GM23338 (cell line): ENCODE measurements around the gene PPP2R3B. TPM values are rescaled to one million over a fixed set of nuclear protein-coding genes. Genes with fewer than 3 reads are reported as not detected.

Source experiments
- ATAC-seq: fragments of 200-7000 bp; cut with Tn5 transposase; 3 replicates; pipeline ENCODE4 v1.9.1; 2020
- DNase-seq: peaks from one replicate; pipeline ENCODE4 v3.0.0-alpha.2; 2015; ENCODE audit warnings: low spot score
- H2AFZ ChIP-seq: fragments of 200-600 bp; sonication (generic); 2 replicates; pipeline ENCODE4 v1.8.0; 2016; ENCODE audit warnings: antibody characterized with exemption, mild to moderate bottlenecking, moderate library complexity
- H3F3A ChIP-seq: fragments of 200-600 bp; sonication (generic); replicated peaks from 2 replicates; pipeline ENCODE4 v1.8.0; 2017; ENCODE audit warnings: antibody characterized with exemption, mixed run types, low read depth
- H3K27ac ChIP-seq: fragments of 200-600 bp; sonication (generic); 2 replicates; pipeline ENCODE4 v1.6.1; 2016; ENCODE audit warnings: low read depth
- H3K27me3 ChIP-seq: fragments of 200-600 bp; sonication (generic); 2 replicates; pipeline ENCODE4 v1.8.0; 2016; ENCODE audit warnings: mild to moderate bottlenecking, mixed run types, moderate library complexity; ENCODE audit not compliant: insufficient read depth
- H3K36me3 ChIP-seq: fragments of 200-600 bp; sonication (generic); 2 replicates; pipeline ENCODE4 v1.8.0; 2016; ENCODE audit warnings: mild to moderate bottlenecking; ENCODE audit not compliant: insufficient read depth
- H3K4me1 ChIP-seq: fragments of 200-600 bp; sonication (generic); 2 replicates; pipeline ENCODE4 v1.8.0; 2016; ENCODE audit warnings: mild to moderate bottlenecking, moderate library complexity; ENCODE audit not compliant: insufficient read depth
- H3K4me2 ChIP-seq: fragments of 200-600 bp; sonication (generic); 2 replicates; pipeline ENCODE4 v1.7.1; 2017; ENCODE audit warnings: mixed run types
- H3K4me3 ChIP-seq: fragments of 200-600 bp; sonication (generic); 2 replicates; pipeline ENCODE4 v1.6.1; 2016; ENCODE audit warnings: mixed run types
- H3K79me2 ChIP-seq: fragments of 200-600 bp; sonication (generic); replicated peaks from 2 replicates; pipeline ENCODE4 v1.8.0; 2017; ENCODE audit warnings: mild to moderate bottlenecking; ENCODE audit not compliant: insufficient read depth
- H3K9me2 ChIP-seq: fragments of 200-600 bp; sonication (generic); 2 replicates; pipeline ENCODE4 v1.8.0; 2017; ENCODE audit not compliant: insufficient read depth
- H4K20me1 ChIP-seq: fragments of 200-600 bp; sonication (generic); replicated peaks from 2 replicates; pipeline ENCODE4 v1.8.0; 2017; ENCODE audit warnings: mild to moderate bottlenecking; ENCODE audit not compliant: insufficient read depth
- H3K27ac Mint-ChIP-seq: 2 replicates; pipeline ENCODE4 v1.8.0; 2020; ENCODE audit warnings: inconsistent platforms, mild to moderate bottlenecking, moderate library complexity, mixed read lengths
- H3K27me3 Mint-ChIP-seq: 3 replicates; pipeline ENCODE4 v1.8.0; 2022; ENCODE audit warnings: low read depth, mild to moderate bottlenecking, moderate library complexity, mixed read lengths, inconsistent platforms; ENCODE audit not compliant: insufficient read depth, poor library complexity
- H3K36me3 Mint-ChIP-seq: 3 replicates; pipeline ENCODE4 v1.8.0; 2021; ENCODE audit warnings: low read depth, mild to moderate bottlenecking, inconsistent platforms, moderate library complexity, mixed read lengths
- H3K4me1 Mint-ChIP-seq: 3 replicates; pipeline ENCODE4 v1.8.0; 2020; ENCODE audit warnings: mild to moderate bottlenecking, inconsistent platforms, mixed read lengths
- H3K4me3 Mint-ChIP-seq: 3 replicates; pipeline ENCODE4 v1.8.0; 2021; ENCODE audit warnings: moderate library complexity, mild to moderate bottlenecking, inconsistent platforms, mixed read lengths
- H3K9me3 Mint-ChIP-seq: 3 replicates; pipeline ENCODE4 v1.8.0; 2020; ENCODE audit warnings: moderate library complexity, mild to moderate bottlenecking, inconsistent platforms, mixed read lengths
- CREB1 ChIP-seq: fragments of 250-450 bp; sonication (Bioruptor Pico); IDR thresholded peaks from 2 replicates; pipeline ENCODE4 v1.5.0; 2020; ENCODE audit warnings: low read depth, mild to moderate bottlenecking, moderate library complexity
- EZH2 ChIP-seq: fragments of 200-600 bp; sonication (generic); IDR thresholded peaks from one replicate; pipeline ENCODE4 v1.8.0; 2017; ENCODE audit warnings: antibody characterized with exemption, mild to moderate bottlenecking, low read depth; ENCODE audit not compliant: unreplicated experiment
- EZH2phosphoT487 ChIP-seq: fragments of 200-600 bp; sonication (generic); IDR thresholded peaks from one replicate; pipeline ENCODE4 v1.8.1; 2018; ENCODE audit warnings: antibody characterized with exemption; ENCODE audit not compliant: unreplicated experiment
- NANOG ChIP-seq: IDR thresholded peaks from 2 replicates; pipeline ENCODE4 v1.6.1; 2016; ENCODE audit warnings: antibody characterized with exemption, borderline replicate concordance
- REST ChIP-seq: IDR thresholded peaks from one replicate; pipeline ENCODE4 v1.6.1; 2018; ENCODE audit warnings: antibody characterized with exemption; ENCODE audit not compliant: unreplicated experiment
- STAT1 ChIP-seq: IDR thresholded peaks from one replicate; pipeline ENCODE4 v1.6.1; 2016; ENCODE audit warnings: antibody characterized with exemption; ENCODE audit not compliant: unreplicated experiment
- ZNF114 ChIP-seq: fragments of 250-450 bp; sonication (Bioruptor Pico); IDR thresholded peaks from 2 replicates; pipeline ENCODE4 v1.5.0; 2020; ENCODE audit warnings: mild to moderate bottlenecking, moderate library complexity
- ZNF331 ChIP-seq: fragments of 250-450 bp; sonication (Bioruptor Pico); IDR thresholded peaks from 2 replicates; pipeline ENCODE4 v1.5.0; 2020; ENCODE audit warnings: low read depth, mild to moderate bottlenecking, moderate library complexity
- polyA plus RNA-seq: library from polyadenylated mRNA; unstranded; fragments of >200 nt; fragmentation: Nextera tagmentation; extraction: Ambion mirVana; gene quantifications from 2 replicates; pipeline ENCODE4 v1.2.1, GENCODE V29; 2016
- total RNA-seq: library from RNA; depleted of rRNA; stranded (reverse); fragments of >200 nt; shearing (Covaris generic); gene quantifications from 2 replicates; pipeline ENCODE4 v1.2.3, GENCODE V29; 2014
- TF ChIP-seq, protein P1 (sequence below), 2 experiments: fragments of 200-600 bp in 1 of 2; sonication (generic) in 1 of 2; conservative IDR thresholded peaks; 2 replicates each; pipeline versions ENCODE4 v1.5.1 to v1.6.1; 2016 to 2017; ENCODE audit warnings: antibody characterized with exemption in 2 of 2, low read depth in 2 of 2, mild to moderate bottlenecking in 2 of 2, moderate library complexity in 1 of 2

PPP2R3B gene
- total and polyA plus RNA-seq, 2 experiments from 2014 or later, result 50.1 to 104 TPM

DNA sequence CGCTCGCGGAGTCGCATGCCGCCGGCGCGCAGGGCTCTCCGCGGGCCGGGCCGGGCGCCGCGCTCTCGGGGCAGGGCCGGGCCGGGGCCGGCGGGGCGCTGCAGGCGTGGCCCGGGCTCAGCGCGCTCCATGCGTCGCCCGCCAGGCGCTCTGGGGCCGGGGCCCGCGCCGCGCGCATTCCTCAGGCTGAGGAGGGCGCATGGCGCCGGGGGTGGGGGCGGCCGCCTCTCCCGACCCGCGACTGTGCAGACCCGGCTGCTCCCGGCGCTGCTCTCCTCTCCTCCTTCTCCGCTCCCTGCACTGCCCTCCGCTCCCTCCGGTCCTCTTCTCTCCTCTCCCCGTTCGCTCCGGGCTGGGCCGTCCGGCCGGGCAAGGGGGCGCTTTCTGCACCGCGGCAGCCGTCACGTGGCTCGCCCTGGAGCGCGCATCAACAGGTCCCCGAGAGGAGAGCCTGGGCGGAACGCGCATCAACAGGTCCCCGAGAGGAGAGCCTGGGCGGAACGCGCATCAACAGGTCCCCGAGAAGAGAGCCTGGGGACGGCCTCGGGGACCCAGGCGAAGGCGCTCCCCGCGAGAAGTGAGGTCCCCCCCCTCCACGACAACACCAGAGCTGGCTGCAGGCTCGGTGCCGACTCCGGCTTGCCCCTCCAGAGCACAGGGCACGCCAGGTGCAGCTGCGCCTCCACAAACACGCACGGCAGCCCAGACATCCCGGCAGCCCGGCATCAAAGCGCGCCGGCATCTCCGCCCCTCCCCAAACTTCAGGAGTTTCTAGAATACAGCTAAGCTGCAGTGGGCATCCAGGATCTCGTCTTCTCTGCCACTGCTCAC, 12.9 kb downstream of the PPP2R3B start:
- TF ChIP-seq, protein P1, sequence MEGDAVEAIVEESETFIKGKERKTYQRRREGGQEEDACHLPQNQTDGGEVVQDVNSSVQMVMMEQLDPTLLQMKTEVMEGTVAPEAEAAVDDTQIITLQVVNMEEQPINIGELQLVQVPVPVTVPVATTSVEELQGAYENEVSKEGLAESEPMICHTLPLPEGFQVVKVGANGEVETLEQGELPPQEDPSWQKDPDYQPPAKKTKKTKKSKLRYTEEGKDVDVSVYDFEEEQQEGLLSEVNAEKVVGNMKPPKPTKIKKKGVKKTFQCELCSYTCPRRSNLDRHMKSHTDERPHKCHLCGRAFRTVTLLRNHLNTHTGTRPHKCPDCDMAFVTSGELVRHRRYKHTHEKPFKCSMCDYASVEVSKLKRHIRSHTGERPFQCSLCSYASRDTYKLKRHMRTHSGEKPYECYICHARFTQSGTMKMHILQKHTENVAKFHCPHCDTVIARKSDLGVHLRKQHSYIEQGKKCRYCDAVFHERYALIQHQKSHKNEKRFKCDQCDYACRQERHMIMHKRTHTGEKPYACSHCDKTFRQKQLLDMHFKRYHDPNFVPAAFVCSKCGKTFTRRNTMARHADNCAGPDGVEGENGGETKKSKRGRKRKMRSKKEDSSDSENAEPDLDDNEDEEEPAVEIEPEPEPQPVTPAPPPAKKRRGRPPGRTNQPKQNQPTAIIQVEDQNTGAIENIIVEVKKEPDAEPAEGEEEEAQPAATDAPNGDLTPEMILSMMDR (conservative IDR thresholded peaks at IDR 0.05; ENCODE audit: low read depth in 2 of 2), result peak in 1 of 2 experiments; percentile 12; a peak in 1 of 4 replicates
- TF ChIP-seq ZNF331 (CRISPR knock-in tag) (no peak), EZH2 (no peak)
- H3K9me3 Mint-ChIP-seq, result no peaks in the 10 kb centered on the region; the same call in 2 of the 3 replicates
- Histone ChIP-seq H3K4me1 (peaks cover 23% of the 10 kb centered on the region), H3K27ac (no peak overlapping the region), H3K4me2 (peak overlapping the region; percentile 87), H3K27me3 (peaks cover 22% of the 10 kb centered on the region), H3K4me3 (peak overlapping the region; percentile 83), H3K79me2 (peaks cover 63% of the 10 kb centered on the region), H3F3A (0 out of 2 replicates have a peak, but pooled peaks cover 13% of the 10 kb centered on the region), H3K36me3 (no peaks in the 10 kb centered on the region), H2AFZ (no peak overlapping the region), H4K20me1 (peaks cover 17% of the 10 kb centered on the region), H3K9me2 (no peaks in the 10 kb centered on the region)
- H3K27me3 Mint-ChIP-seq, result peaks cover 27% of the 10 kb centered on the region
- H3K4me1 Mint-ChIP-seq, result peaks cover 37% of the 10 kb centered on the region
- no peak overlapping the region for H3K27ac Mint-ChIP-seq
- H3K4me3 Mint-ChIP-seq, result peak overlapping the region; percentile 80
- ATAC-seq (peak; percentile 81), DNase-seq (peak; percentile 83)
- H3K36me3 Mint-ChIP-seq, result peaks cover 3% of the 10 kb centered on the region; the same call in 1 of the 3 replicates

DNA sequence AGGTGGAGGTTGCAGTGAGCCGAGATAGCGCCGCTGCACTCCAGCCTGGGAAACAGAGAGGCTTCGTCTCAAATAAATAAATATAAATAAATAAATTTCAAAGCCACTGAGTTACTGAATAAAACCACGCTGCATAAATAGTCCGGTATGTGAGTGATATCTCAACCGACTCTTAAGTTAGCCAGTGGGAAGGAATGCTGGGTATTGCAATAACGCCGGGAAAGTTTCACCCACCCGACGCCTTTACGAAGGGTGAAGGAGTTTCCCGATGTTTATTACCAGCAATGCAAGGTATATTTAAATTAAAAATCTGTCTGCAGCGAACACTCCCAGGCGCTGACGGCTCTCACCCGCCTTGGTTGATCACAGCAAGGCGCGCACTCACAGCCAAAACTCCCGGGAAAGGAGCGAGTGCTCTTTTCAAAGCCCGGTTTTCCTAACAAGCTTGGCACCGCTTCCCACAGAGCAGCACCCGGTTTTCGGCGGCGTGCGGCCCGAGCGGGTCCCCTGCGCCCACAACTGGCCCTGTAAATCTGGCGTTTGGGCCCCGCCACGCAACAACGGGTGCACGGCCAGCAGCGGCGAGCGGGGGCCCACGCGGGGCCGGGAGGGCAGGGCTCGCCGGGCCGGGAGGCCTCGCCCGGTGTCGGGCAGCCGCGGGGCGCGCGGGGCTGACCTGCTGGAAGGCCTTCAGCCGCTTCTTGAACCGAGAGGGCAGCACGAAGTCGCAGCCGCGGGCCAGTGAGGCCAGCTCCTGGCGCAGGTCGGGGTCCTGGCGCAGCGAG, 13.7 kb downstream of the PPP2R3B start:
- H3K4me3 Mint-ChIP-seq, result peak overlapping the region; percentile 78
- H3K9me3 Mint-ChIP-seq, result no peaks in the 10 kb centered on the region; the same call in 2 of the 3 replicates
- H3K27me3 Mint-ChIP-seq, result peaks cover 28% of the 10 kb centered on the region
- H3K4me3 ChIP-seq, result peak overlapping the region; percentile 83
- peak overlapping the region; percentile 87 for H3K4me2 ChIP-seq
- H3K27ac ChIP-seq, result no peak overlapping the region
- H3F3A ChIP-seq, result 0 out of 2 replicates have a peak, but pooled peaks cover 13% of the 10 kb centered on the region
- H3K27me3 ChIP-seq, result peaks cover 22% of the 10 kb centered on the region
- no peak overlapping the region for H3K27ac Mint-ChIP-seq
- peaks cover 56% of the 10 kb centered on the region for H3K79me2 ChIP-seq
- H3K9me2 ChIP-seq, result no peaks in the 10 kb centered on the region
- H3K36me3 Mint-ChIP-seq, result peaks cover under 1% of the 10 kb centered on the region; the same call in 1 of the 3 replicates
- H3K4me1 Mint-ChIP-seq, result peaks cover 38% of the 10 kb centered on the region
- H2AFZ ChIP-seq, result no peak overlapping the region
- no peaks in the 10 kb centered on the region for H3K36me3 ChIP-seq
- peaks cover 17% of the 10 kb centered on the region for H4K20me1 ChIP-seq
- DNase-seq, result no peak
- ATAC-seq, result no peak
- peaks cover 23% of the 10 kb centered on the region for H3K4me1 ChIP-seq
- TF ChIP-seq ZNF331 (CRISPR knock-in tag) (no peak), CREB1 (CRISPR knock-in tag) (no peak), EZH2phosphoT487 (no peak), NANOG (no peak), EZH2 (no peak), REST (no peak), STAT1 (no peak), ZNF114 (CRISPR knock-in tag) (no peak)
- TF ChIP-seq, protein P1 (conservative IDR thresholded peaks at IDR 0.05; ENCODE audit: low read depth in 2 of 2), result no peak
